AG04449 (cell line): ENCODE measurements around the gene ZNF443.
"Not testable (repeated sequence)": the region's sequence is repeated elsewhere in the genome, so short reads cannot be mapped to it uniquely, and the experiment has no call there.

Source experiments
- CTCF ChIA-PET: fragments of 350-600 bp; formaldehyde crosslinking; extraction: SDS; loops from one replicate; lab custom pipeline; 2021; ENCODE audit warnings: antibody characterized with exemption; lab: Yijun Ruan, JAX
- POLR2A ChIA-PET: fragments of 400-600, 350-600 bp; formaldehyde crosslinking; extraction: SDS; loops from one replicate; lab custom pipeline; 2020; ENCODE audit warnings: antibody characterized with exemption, inconsistent platforms; lab: Yijun Ruan, JAX
- DNase-seq: peaks from one replicate; pipeline ENCODE4 v3.0.0-alpha.2; 2010; ENCODE audit warnings: low read depth, low spot score
- H3K4me3 ChIP-seq: 2 replicates; pipeline ENCODE4 v1.5.1; 2011; ENCODE audit warnings: low read depth, mild to moderate bottlenecking, control low read depth, low read length
- CTCF ChIP-seq: IDR thresholded peaks from one replicate; pipeline ENCODE4 v1.5.1; 2011; ENCODE audit warnings: mild to moderate bottlenecking, moderate library complexity, low read length, control low read depth, inconsistent platforms; ENCODE audit not compliant: insufficient read depth; ENCODE audit errors: missing control alignments

Gene ZNF443

GRCh38 chr19:12440541-12441316 lies at the start of gene ZNF443:
ZNF443 (minus strand) TSS chr19:12441021; CDS start chr19:12440914, 107 bp downstream.
- CTCF ChIA-PET: no interaction called here
- no peak for TF ChIP-seq CTCF
- POLR2A ChIA-PET: interaction anchor here (0.7 kb wide), 1 partner anchor 75 kb away, joined by 4 read pairs; the partner anchor contains the start of gene ZNF442
- peak within 1 kb of the TSS; percentile 84 for H3K4me3 ChIP-seq
- DNase-seq: peak; percentile 77

GRCh38 chr19:12486265-12486783 lies 45.5 kb upstream of the ZNF443 start:
- H3K4me3 ChIP-seq, POLR2A ChIA-PET, DNase-seq: not testable (repeated sequence)
- CTCF ChIA-PET: interaction anchor here (0.6 kb wide), 1 partner anchor 150 kb away, joined by 3 read pairs; no protein-coding TSS in a partner anchor

GRCh38 chr19:12485571-12485970 lies 44.8 kb upstream of the ZNF443 start:
- TF ChIP-seq CTCF: no peak
- no peak overlapping the region for H3K4me3 ChIP-seq
- CTCF ChIA-PET: no interaction called here
- DNase-seq: no peak
- POLR2A ChIA-PET: no interaction called here

GRCh38 chr19:12485052-12485416 lies 44.2 kb upstream of the ZNF443 start:
- CTCF ChIA-PET: no interaction called here
- no peak for TF ChIP-seq CTCF
- POLR2A ChIA-PET: interaction anchor here (0.5 kb wide), 1 partner anchor 530 kb away, joined by 3 read pairs; no protein-coding TSS in a partner anchor
- DNase-seq: no peak
- peak overlapping the region; percentile 93 for H3K4me3 ChIP-seq

GRCh38 chr19:12484371-12485051 lies 43.7 kb upstream of the ZNF443 start, which contains the start of gene ZNF709:
ZNF709 (minus strand) TSS chr19:12484816; CDS start chr19:12484657, 159 bp downstream.
- CTCF ChIA-PET: no interaction called here
- TF ChIP-seq CTCF: no peak
- peak within 1 kb of the TSS; percentile 93 for H3K4me3 ChIP-seq
- POLR2A ChIA-PET: interaction anchor here (0.5 to 1.0 kb wide), 2 partner anchors 496 to 529 kb away, joined by 3 read pairs; no protein-coding TSS in a partner anchor
- peak; percentile 7 for DNase-seq

- ChIA-PET CTCF (interaction anchor here (1.4 kb wide), 1 partner anchor 10 kb away, joined by 5 read pairs; no protein-coding TSS in a partner anchor), POLR2A (interaction anchor here (1.0 kb wide), 1 partner anchor 496 kb away, joined by 3 read pairs; no protein-coding TSS in a partner anchor)
- H3K4me3 ChIP-seq: peak overlapping the region; percentile 93
- no peak for TF ChIP-seq CTCF
- DNase-seq: no peak
These were observed 43.2 kb upstream of the ZNF443 start for GRCh38 chr19:12484011-12484370.
